A673 (cell line): ENCODE results near the gene NUP93. TPM values are rescaled to one million over a fixed set of nuclear protein-coding genes. Genes with fewer than 3 reads are reported as not detected.

Experiments used
- BruUV-seq: library from RNA; stranded (reverse); fragments of 400-500 nt; replicated peaks from 2 replicates; lab custom pipeline; 2021; lab: Mats Ljungman, UMichigan
- CTCF ChIA-PET: fragments of 300-600 bp; sonication (Branson Sonifier 250); formaldehyde crosslinking; loops from one replicate; lab custom pipeline; 2022; ENCODE audit warnings: antibody characterized with exemption; lab: Charles Lee
- POLR2A ChIA-PET: fragments of 300-600 bp; sonication (Branson Sonifier 250); formaldehyde crosslinking; loops from one replicate; lab custom pipeline; 2022; ENCODE audit warnings: antibody characterized with exemption; ENCODE audit not compliant: low non-redundant PET; lab: Charles Lee
- DNase-seq: peaks from one replicate; pipeline ENCODE4 v3.0.0-alpha.2; 2015; ENCODE audit warnings: low spot score
- H3K27ac ChIP-seq: fragments of 200-600 bp; sonication (generic); 2 replicates; pipeline ENCODE4 v1.5.1; 2016; ENCODE audit warnings: mixed run types, low read depth, mild to moderate bottlenecking, mixed read lengths, antibody characterized with exemption, low read length; ENCODE audit not compliant: poor library complexity, severe bottlenecking
- H3K27me3 ChIP-seq: fragments of 200-600 bp; sonication (generic); replicated peaks from 2 replicates; pipeline ENCODE4 v1.6.1; 2017; ENCODE audit warnings: mixed run types, low read depth, mild to moderate bottlenecking, mixed read lengths, antibody characterized with exemption, low read length; ENCODE audit not compliant: insufficient read depth, poor library complexity
- H3K36me3 ChIP-seq: fragments of 200-600 bp; sonication (generic); 2 replicates; pipeline ENCODE4 v1.6.1; 2016; ENCODE audit warnings: mixed run types, mild to moderate bottlenecking, mixed read lengths, antibody characterized with exemption, low read length; ENCODE audit not compliant: insufficient read depth, poor library complexity, severe bottlenecking
- H3K4me1 ChIP-seq: fragments of 200-600 bp; sonication (generic); 2 replicates; pipeline ENCODE4 v1.6.1; 2017; ENCODE audit warnings: mixed run types, mild to moderate bottlenecking, mixed read lengths, antibody characterized with exemption, low read length; ENCODE audit not compliant: insufficient read depth, poor library complexity, severe bottlenecking
- H3K4me3 ChIP-seq: fragments of 200-600 bp; sonication (generic); 2 replicates; pipeline ENCODE4 v1.5.1; 2016; ENCODE audit warnings: low read depth, mixed run types, mild to moderate bottlenecking, mixed read lengths, low read length; ENCODE audit not compliant: poor library complexity, severe bottlenecking
- H3K9me3 ChIP-seq: fragments of 200-600 bp; sonication (generic); 2 replicates; pipeline ENCODE4 v1.6.1; 2016; ENCODE audit warnings: mixed run types, low read depth, mild to moderate bottlenecking, mixed read lengths, antibody characterized with exemption, low read length; ENCODE audit not compliant: poor library complexity, severe bottlenecking
- EZH2 ChIP-seq: fragments of 200-600 bp; sonication (generic); IDR thresholded peaks from 2 replicates; pipeline ENCODE4 v1.6.1; 2017; ENCODE audit warnings: borderline replicate concordance, low read depth, mild to moderate bottlenecking, mixed read lengths, antibody characterized with exemption, low read length; ENCODE audit not compliant: poor library complexity, severe bottlenecking
- intact Hi-C: fragments of 100-400 bp; cut with micrococcal nuclease; formaldehyde crosslinking; loops from one replicate; pipeline ENCODE4 v1.10.0; 2022; ENCODE audit not compliant: unreplicated experiment
- total RNA-seq: library from RNA; stranded (reverse); gene quantifications from 2 replicates; pipeline ENCODE4 v1.2.3, GENCODE V29; 2021
- TF ChIP-seq, protein P1 (sequence below): fragments of 300-800, 200-600 bp; sonication (generic); conservative IDR thresholded peaks from 2 replicates; pipeline ENCODE4 v1.5.1; 2017; ENCODE audit warnings: low read depth, mild to moderate bottlenecking, antibody characterized with exemption, low read length, moderate library complexity, mixed read lengths

Gene NUP93
- total RNA-seq, 1 experiment from 2014 or later: 155 TPM

DNA sequence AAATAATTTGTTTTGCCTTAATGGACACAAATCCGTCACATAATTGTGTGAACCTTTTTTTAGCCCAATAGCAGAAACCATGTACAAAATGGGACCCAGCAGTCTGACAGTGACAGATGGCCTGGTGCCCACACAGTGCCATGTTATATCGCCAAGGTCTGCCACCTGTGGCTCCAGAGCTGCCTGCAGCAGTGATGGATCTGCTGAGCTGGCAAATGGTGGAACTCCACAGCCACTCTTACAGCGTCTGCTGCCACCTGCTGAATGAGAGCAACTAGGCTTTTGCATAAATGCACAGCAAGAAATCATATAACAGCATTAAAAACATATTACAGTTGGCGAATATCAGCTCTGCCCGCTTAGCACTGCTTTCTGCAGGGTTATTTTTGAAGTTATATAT lies 59.4 kb downstream of the NUP93 start:
- POLR2A ChIA-PET: no interaction called here
- CTCF ChIA-PET: no interaction called here
- intact Hi-C loops: no loop called here

GRCh38 chr16:56792967-56793366 lies 63.0 kb downstream of the NUP93 start:
- POLR2A ChIA-PET: no interaction called here

More for the DNA sequence above, 59.4 kb downstream of the NUP93 start:
- no TSS peak for BruUV-seq
- H3K4me3 ChIP-seq: no peak overlapping the region
- DNase-seq: peak; percentile 60
- peaks cover 25% of the 10 kb centered on the region for H3K4me1 ChIP-seq
- no peak for TF ChIP-seq EZH2
- TF ChIP-seq, protein P1, sequence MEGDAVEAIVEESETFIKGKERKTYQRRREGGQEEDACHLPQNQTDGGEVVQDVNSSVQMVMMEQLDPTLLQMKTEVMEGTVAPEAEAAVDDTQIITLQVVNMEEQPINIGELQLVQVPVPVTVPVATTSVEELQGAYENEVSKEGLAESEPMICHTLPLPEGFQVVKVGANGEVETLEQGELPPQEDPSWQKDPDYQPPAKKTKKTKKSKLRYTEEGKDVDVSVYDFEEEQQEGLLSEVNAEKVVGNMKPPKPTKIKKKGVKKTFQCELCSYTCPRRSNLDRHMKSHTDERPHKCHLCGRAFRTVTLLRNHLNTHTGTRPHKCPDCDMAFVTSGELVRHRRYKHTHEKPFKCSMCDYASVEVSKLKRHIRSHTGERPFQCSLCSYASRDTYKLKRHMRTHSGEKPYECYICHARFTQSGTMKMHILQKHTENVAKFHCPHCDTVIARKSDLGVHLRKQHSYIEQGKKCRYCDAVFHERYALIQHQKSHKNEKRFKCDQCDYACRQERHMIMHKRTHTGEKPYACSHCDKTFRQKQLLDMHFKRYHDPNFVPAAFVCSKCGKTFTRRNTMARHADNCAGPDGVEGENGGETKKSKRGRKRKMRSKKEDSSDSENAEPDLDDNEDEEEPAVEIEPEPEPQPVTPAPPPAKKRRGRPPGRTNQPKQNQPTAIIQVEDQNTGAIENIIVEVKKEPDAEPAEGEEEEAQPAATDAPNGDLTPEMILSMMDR: peak; percentile 60
- H3K9me3 ChIP-seq: no peaks in the 10 kb centered on the region
- H3K27me3 ChIP-seq: no peaks in the 10 kb centered on the region
- H3K27ac ChIP-seq: no peak overlapping the region
- H3K36me3 ChIP-seq: no peaks in the 10 kb centered on the region

GRCh38 chr16:56793492-56793891 lies 63.6 kb downstream of the NUP93 start:
- DNase-seq: no peak
- Histone ChIP-seq H3K9me3 (no peaks in the 10 kb centered on the region), H3K36me3 (no peaks in the 10 kb centered on the region), H3K27me3 (no peaks in the 10 kb centered on the region), H3K27ac (no peak overlapping the region), H3K4me1 (peaks cover 13% of the 10 kb centered on the region), H3K4me3 (no peak overlapping the region)
- intact Hi-C loops: loop anchor here (2.0 kb wide), 1 partner anchor 157 kb away; no protein-coding TSS in a partner anchor
- no TSS peak for BruUV-seq
- TF ChIP-seq EZH2: no peak
- TF ChIP-seq, protein P1: peak; percentile 57
- CTCF ChIA-PET: interaction anchor here (0.7 to 1.0 kb wide), 3 partner anchors 132 to 289 kb away, joined by 3 to 6 read pairs (median 5); no protein-coding TSS in a partner anchor
- POLR2A ChIA-PET: no interaction called here

More at GRCh38 chr16:56792967-56793366, 63.0 kb downstream of the NUP93 start:
- no peaks in the 10 kb centered on the region for H3K36me3 ChIP-seq
- CTCF ChIA-PET: interaction anchor here (1.0 kb wide), 2 partner anchors 158 to 290 kb away, joined by 3 to 6 read pairs; no protein-coding TSS in a partner anchor
- no TSS peak for BruUV-seq
- no peaks in the 10 kb centered on the region for H3K9me3 ChIP-seq
- no peaks in the 10 kb centered on the region for H3K27me3 ChIP-seq
- DNase-seq: peak; percentile 70
- H3K4me1 ChIP-seq: peaks cover 13% of the 10 kb centered on the region
- no peak for TF ChIP-seq EZH2
- TF ChIP-seq, protein P1: no peak
- no peak overlapping the region for H3K27ac ChIP-seq
- intact Hi-C loops: loop anchor here (2.0 kb wide), 1 partner anchor 158 kb away; no protein-coding TSS in a partner anchor
- no peak overlapping the region for H3K4me3 ChIP-seq
